Measurements from ENCODE around the gene KNG1.

DNA sequence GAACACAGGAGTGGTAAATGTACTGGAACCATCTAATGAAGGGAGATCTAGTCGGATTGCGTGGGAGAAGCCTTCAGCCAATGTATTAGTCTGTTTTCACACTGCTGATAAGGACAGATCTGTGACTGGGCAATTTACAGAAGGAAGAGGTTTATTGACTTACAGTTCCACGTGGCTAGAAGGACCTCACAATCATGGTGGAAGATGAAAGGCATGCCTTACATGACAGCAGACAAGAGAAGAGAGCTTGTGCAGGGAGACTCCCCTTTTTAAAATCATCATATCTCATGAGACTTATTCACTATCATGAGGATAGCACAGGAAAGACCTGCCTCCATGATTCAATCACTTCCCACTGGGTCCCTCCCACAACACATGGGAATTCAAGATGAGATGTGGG lies 34.3 kb upstream of the KNG1 start:
- TF ChIP-seq, protein P1, sequence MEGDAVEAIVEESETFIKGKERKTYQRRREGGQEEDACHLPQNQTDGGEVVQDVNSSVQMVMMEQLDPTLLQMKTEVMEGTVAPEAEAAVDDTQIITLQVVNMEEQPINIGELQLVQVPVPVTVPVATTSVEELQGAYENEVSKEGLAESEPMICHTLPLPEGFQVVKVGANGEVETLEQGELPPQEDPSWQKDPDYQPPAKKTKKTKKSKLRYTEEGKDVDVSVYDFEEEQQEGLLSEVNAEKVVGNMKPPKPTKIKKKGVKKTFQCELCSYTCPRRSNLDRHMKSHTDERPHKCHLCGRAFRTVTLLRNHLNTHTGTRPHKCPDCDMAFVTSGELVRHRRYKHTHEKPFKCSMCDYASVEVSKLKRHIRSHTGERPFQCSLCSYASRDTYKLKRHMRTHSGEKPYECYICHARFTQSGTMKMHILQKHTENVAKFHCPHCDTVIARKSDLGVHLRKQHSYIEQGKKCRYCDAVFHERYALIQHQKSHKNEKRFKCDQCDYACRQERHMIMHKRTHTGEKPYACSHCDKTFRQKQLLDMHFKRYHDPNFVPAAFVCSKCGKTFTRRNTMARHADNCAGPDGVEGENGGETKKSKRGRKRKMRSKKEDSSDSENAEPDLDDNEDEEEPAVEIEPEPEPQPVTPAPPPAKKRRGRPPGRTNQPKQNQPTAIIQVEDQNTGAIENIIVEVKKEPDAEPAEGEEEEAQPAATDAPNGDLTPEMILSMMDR (conservative IDR thresholded peaks at IDR 0.05; ENCODE audit: low read depth, low read length): no peak
- no peak for TF ChIP-seq EZH2 (IDR thresholded peaks at IDR 0.05; ENCODE audit: borderline replicate concordance, low read depth, low read length, poor library complexity, severe bottlenecking)

Measured in A673 (cell line).